CD1c-positive myeloid dendritic cell (primary cell): Measurements from ENCODE around the gene ITGB7.

ENCODE experiments used
- DNase-seq: peaks from one replicate; pipeline ENCODE4 v3.0.0-alpha.2; 2016; ENCODE audit errors: extremely low spot score

Gene ITGB7

GRCh38 chr12:53207042-53207441 is at the start of gene ITGB7:
Gene ITGB7, minus strand, starts transcription at chr12:53207251. Its CDS starts 6,808 bp downstream, at chr12:53200443.
- peak; percentile 64 for DNase-seq

- DNase-seq, result peak; percentile 66
These were observed 48.9 kb upstream of the ITGB7 start for GRCh38 chr12:53255996-53256395.

GRCh38 chr12:53254816-53255545 is 47.9 kb upstream of the ITGB7 start:
- DNase-seq, result no peak

- no peak for DNase-seq
These were observed 46.2 kb upstream of the ITGB7 start for GRCh38 chr12:53253298-53253697.

- peak; percentile 28 for DNase-seq
These were observed 45.4 kb upstream of the ITGB7 start for GRCh38 chr12:53252349-53252916.

GRCh38 chr12:53251477-53252348 is 44.7 kb upstream of the ITGB7 start:
- peak; percentile 85 for DNase-seq

GRCh38 chr12:53245286-53245685 is 38.2 kb upstream of the ITGB7 start:
- DNase-seq, result no peak

- no peak for DNase-seq
These were observed 37.3 kb upstream of the ITGB7 start for GRCh38 chr12:53244337-53244736.

GRCh38 chr12:53241623-53242412 is 34.8 kb upstream of the ITGB7 start:
- DNase-seq, result no peak

GRCh38 chr12:53239643-53240258 is 32.7 kb upstream of the ITGB7 start:
- no peak for DNase-seq

GRCh38 chr12:53236443-53237111 is 29.5 kb upstream of the ITGB7 start:
- DNase-seq, result no peak

GRCh38 chr12:53235742-53236442 is 28.8 kb upstream of the ITGB7 start:
- DNase-seq, result no peak

- DNase-seq, result no peak
These were observed 28.1 kb upstream of the ITGB7 start for GRCh38 chr12:53235164-53235563.

- no peak for DNase-seq
These were observed 27.3 kb upstream of the ITGB7 start for GRCh38 chr12:53234271-53234914.

GRCh38 chr12:53233671-53234121 is 26.6 kb upstream of the ITGB7 start:
- DNase-seq, result no peak

- DNase-seq, result peak; percentile 43
These were observed 25.8 kb upstream of the ITGB7 start for GRCh38 chr12:53232646-53233461.

GRCh38 chr12:53231921-53232645 is 25.0 kb upstream of the ITGB7 start, which contains the start of gene RARG:
Gene RARG, minus strand, starts transcription at chr12:53232209. Its CDS starts 4,664 bp downstream, at chr12:53227545.
- peak; percentile 21 for DNase-seq

GRCh38 chr12:53231671-53231920 is 24.5 kb upstream of the ITGB7 start:
- DNase-seq, result no peak
